TTC549 (cell line): Measurements from ENCODE around the gene GRB14.
A peak's percentile ranks its signal among the peaks of the same experiment; 100 is the strongest.
"Not testable (repeated sequence)": the region's sequence is repeated elsewhere in the genome, so short reads cannot be mapped to it uniquely, and the experiment has no call there.

ENCODE experiments used
- FAIRE-seq: peaks from 2 replicates; lab custom pipeline; 2012; peaks lifted over from hg19 to GRCh38; lab: Jason Lieb, UNC

GRB14 gene

DNA sequence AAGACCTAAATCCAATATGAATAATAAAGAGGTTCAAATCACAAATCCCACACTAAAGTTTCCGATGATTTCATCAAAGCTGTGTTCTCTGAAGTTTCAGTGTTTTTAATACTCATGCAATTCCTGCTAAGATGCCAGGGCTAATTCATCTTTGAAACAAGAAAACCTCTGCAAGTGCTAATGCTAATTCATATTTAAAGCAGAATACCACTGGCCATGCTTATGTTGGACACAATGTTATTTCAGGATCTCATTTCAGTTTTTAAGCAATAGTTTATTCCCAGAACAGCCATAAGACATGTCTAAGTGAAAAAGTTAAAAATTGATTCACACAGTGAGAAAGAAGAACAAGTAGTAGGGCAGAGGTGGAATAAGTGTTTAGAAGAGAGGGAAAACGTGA lies 62.8 kb downstream of the GRB14 start:
- no peak for FAIRE-seq

DNA sequence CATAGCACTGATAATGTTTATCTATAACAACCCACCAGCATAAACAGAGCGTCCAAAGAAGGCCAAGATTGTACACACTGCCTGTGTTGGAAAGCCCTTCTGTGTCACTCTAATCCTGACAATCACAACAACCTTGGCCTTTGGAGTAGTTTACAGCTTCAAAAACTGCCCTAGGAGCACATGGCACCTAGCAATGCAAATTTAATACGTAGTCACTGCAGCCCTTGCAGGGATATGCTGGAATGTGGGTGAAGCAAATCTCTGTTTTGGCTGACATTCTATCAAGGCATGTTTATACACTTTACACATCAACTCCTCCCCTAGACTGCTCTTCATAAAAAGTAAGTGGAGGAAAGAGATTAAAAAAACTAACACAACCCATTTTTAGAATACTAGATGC lies 66.8 kb downstream of the GRB14 start:
- FAIRE-seq = no peak

DNA sequence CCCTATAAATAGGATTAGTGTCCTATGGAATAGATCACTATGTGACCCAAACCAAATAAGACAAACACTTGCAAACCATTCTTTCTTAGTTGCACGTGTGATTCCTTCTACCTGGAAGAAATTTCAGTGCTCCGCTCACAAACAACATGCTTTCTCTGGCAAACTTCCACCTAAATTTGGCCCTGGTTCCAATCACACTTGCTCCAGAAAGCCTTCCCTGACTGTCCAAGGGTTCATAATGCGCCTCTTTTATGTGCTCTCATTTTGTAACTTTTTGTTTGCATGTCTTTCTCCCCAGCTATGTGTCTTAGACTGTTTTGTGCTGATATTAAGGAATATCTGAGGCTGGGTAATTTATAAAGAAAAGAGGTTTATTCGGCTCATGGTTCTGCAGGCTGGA lies 69.8 kb downstream of the GRB14 start:
- no peak for FAIRE-seq

DNA sequence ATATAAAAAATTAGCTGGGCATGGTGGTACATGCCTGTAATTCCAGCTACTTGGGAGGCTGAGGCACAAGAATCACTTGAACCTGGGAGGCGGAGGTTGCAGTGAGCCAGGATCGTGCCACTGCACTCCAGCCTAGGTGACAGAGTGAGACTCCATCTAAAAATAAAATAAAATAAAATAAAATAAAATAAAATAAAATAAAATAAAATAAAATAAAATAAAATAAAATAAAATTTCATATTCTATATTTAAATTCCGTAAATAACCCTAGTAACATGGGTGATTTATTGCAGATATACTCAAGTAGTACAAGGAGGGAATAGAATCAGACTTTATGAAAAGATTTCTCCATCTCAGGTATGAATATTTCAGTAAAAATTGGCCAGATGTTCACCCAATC lies 71.6 kb downstream of the GRB14 start:
- FAIRE-seq = not testable (repeated sequence)

DNA sequence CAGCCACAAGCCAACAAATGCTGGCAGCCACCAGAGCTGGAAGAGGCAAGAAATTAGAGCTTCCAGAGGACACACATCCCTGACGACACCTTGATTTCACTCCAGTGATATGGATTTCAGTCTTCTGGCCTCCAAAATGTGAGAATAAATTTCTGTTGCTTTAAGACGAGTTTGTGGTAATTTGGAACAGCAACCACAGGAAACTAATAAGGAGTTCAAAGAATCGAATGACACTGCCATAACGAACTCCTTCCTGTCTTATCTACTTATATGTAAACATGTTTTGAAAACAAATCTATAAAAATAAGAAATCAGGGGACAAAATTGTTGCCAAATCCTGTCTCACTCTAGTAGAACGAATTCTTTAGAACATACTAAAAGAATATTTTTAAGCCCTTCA lies 75.8 kb downstream of the GRB14 start:
- FAIRE-seq = no peak

DNA sequence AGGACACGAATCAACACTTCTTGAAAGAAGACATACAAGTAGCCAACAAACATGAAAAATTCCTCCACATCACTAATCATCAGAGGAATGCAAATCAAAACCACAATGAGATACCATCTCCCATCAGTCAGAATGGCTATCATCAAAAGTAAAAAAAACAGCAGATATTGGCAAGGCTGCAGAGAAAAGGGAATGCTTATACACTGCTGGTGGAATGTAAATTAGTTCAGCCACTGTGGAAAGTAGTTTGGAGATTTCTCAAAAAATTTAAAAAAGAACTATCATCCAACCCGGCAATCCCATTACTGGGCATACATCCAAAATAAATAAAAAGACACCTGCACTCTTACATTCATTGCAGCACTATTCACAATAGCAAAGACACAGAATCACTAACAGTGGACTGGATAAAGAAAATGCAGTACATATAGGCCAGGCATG lies 78.7 kb downstream of the GRB14 start:
- FAIRE-seq = no peak

DNA sequence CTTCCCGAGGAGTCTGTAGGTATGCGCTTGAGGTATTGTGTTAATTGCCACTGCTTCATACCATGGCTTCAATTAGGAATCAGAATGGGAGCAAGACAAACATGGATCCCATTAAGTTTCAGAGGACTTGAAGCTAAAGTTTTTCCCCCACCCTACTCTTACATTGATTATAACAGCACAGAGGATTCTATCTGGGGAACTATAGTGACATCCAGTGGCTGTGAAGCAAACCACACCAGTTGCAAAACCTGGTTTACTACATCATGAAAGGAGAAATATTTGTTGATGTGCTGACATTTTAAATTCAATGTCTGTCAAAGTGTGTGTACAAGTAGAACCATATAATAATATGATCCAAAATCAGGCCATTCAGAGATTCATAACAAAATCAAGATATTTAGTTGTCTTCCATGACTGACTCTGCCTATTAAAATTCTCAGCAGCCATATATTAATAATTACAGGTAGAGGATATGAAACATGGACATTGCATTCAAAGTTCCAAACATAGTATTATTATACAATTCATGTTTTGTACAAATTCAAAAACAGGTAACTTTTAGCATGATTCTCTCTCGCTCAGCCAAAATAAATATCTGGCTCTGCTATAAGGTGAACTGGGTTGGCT lies 82.9 kb downstream of the GRB14 start:
- FAIRE-seq = peak; percentile 88

DNA sequence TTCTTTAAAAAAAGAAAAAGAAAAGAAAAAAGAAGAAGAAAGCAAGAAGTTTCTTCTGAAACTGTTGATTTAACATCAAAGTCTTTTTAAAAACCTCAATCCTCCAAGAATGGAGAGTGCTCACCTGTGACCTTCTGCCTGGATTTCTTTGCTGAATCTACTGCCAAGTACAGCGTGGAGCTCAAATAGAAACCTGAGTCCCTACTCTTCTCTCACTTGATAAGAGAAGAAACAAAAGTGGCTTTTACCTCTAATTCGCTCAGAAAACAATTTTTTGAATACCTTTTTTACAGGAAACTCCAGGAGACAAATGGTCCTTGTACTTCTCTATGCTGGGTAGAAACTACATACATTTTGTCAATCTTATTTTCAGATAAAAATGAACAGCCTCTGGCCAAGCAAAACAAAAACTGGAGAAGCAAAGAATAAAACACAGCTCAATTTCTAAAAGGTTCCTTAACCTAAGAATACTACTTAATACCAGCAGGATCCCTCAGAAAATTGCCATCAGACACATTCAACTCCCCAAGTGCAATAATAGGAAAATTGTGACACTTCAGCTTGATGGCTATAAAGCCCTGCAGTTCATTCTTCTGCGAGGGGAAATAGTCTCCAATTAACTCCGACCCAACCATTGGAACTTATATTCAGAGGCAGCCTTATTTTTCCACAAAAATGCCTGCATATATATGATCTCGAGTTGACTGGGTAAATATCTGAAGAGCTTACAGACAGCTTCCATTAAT lies 85.8 kb downstream of the GRB14 start:
- no peak for FAIRE-seq

DNA sequence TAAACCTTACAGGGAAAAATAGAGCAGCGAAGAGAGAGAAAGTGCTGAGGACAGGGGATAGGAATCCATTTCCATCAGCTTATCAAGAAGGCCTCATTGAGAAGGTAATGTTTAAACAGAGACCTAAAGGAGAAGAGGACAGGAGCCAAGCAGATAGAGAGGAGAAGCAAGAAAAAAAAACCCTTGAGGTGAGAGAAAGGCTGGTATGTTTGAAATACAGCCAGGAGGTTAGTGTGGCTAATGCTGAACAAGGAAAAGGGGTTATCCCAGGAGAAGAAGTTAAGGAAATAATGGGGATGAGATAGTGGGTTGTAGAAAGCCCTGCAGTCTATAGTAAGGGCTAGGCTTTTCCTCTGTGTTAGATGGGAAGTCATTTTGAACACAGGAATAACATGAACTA lies 90.8 kb downstream of the GRB14 start:
- no peak for FAIRE-seq

DNA sequence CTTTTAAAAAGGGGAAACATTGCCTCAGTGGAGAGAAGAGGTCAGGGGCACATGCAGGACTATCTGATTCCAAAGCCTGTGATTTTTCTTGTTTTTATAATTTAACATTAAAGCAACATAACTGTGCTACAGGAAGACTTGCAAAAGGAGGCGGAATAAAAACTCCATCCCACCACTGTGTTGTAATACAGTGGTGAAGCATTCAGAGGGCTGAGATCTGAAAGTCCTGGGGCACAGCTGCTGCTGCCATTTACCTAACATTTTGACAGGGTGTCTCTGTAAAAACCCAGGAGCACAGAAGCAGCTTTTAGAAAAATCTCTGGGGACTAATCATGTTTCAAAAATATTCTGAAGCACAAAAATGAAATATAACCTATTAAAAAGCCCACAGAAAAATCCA lies 97.6 kb downstream of the GRB14 start:
- FAIRE-seq = no peak

DNA sequence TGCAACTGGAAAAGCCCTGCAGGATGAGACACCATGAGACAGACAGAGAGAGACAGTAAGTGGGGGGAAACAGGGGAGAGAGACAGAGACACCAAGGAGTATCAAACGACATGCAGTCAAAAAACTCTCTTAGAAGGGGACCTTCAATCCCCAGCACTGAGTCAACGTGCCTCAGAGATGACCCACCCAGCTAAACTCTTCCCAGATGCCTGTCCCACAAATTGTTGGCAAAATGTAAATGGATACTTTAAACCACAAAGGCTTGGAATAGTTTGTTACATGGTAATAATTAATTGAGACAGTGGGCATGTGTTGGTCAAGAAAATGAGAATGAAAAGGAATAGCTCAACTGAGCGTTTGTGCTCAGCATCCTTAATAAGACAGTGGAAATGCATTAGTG lies 98.3 kb downstream of the GRB14 start:
- no peak for FAIRE-seq

DNA sequence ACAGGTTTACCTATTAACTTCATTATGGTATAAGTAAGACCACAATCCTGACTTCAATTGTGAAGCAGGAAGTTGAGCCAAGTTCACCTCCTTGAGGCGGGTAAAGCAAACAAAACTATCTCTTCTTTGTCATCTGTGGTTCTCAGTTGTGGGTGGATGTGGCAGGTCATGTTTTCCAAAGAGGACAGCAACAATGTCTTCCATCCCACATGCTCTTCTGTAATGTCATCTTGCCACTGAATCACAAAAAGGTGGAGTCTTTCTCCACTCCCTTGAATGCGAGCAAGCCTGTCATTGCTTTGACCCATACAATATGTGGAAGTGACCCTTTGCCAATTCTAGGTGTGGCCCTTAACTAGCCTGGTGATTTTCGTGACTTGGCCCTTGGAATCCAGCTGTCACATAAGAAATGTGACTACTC lies 98.7 kb downstream of the GRB14 start:
- no peak for FAIRE-seq

DNA sequence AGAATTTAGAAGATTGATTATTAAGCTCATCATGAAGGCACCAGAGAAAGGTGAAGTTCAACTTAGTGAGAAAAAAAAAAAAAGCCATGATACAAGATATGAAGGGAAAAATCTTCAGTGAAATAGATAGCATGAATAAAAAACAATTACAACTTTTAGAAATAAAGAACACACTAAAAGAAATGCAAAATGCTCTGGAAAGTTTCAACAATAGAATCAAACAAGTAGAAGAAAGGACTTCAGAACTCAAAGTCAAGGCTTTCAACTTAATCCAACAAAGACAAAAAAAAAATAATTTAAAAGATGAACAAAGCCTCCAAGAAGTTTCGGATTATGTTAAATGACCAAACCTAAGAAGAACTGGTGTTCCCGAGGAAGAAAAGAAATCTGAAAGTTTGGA lies 105.5 kb downstream of the GRB14 start:
- FAIRE-seq = no peak

DNA sequence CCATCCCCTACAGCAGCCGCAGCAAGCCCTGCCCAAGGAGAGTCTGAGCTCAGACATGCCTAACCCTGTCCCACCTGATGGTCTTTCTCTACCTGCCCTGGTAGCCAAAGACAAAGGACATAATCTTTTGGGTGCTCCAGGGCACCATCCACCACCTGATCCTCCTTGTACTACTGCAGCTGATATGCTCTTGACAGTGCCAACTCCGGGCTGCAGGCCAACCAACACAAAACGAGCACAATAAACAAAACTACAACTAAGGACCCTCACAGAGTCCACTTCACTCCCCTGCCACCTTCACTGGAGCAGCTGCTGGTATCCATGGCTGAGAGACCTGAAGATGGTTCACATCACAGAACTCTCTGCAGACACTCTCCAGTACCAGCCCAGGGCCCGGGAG lies 106.3 kb downstream of the GRB14 start:
- FAIRE-seq = no peak

DNA sequence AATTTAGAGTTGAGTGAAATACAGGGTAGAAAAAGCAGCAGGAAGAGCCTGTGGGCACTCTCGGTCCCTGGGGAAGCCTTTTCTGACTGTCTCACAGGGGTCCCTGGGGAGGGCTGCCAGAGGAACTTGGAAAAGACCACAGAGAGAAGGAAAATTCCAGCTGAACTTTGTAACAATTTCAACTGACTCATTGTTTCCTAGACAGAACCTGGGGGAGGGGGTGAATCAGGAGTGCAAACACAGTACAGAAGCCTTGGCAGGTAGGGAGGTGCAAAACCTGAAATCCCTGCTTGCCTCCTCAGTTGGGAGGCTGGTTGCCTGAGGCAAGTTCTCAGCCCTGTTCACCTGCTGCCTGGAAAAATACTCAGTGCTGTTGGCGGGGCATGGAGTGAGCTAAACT lies 106.8 kb downstream of the GRB14 start:
- FAIRE-seq = no peak

DNA sequence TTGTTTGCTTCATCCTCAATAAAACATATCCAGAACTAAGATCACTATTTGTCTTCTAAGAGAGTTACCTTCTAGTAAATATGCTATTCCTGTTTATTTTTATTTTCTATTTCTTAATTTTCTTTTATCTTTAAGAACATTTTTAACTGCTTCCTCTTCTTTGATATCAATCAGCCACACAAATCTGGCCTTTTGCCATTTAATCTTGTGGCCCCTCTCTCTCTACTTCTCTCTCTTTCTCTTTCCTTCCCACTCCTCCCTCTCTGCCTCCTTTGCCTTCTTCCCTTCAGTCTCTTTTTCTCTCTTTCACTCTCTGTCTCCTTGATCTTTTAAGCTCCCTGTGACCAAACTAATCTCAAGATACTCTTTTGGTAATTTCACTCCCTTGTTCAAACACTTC lies 108.4 kb downstream of the GRB14 start:
- no peak for FAIRE-seq

DNA sequence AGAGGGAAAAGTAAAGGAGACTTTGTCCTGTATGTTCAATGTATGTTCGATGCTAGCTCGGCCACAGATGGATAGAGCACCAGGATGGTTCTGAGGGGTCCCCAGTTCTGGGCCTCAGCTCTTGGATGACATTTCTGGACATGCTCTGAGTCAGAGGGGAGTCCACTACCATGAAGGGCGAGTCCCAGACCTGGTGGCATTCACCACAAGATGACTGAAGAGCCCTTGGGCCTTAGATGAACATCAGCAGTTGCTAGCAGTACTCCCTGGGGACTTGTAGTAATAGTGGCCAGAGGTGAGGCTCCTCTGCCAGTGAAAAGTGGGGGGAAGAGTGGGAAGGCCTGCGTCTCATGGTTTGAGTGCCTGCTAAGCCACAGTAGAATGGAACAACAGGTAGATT lies 109.5 kb downstream of the GRB14 start:
- FAIRE-seq = no peak

DNA sequence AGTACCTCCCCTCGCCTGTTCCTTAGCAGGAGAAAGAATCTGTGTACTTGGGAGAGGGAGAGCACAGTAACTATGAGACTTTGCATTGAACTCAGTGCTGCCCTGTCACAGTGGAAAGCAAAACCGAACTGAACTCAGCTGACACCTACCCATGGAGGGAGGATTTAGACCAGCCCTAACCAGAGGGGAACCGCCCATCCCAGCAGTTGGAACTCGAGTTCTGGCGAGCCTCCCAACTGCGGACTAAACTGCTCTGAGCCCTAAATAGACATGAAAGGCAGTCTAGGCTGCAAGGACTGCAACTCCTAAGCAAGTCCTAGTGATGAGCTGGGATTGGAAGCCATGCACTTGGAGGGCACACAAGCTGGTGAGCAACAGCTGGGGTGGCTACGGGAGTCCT lies 110.4 kb downstream of the GRB14 start:
- FAIRE-seq = no peak

DNA sequence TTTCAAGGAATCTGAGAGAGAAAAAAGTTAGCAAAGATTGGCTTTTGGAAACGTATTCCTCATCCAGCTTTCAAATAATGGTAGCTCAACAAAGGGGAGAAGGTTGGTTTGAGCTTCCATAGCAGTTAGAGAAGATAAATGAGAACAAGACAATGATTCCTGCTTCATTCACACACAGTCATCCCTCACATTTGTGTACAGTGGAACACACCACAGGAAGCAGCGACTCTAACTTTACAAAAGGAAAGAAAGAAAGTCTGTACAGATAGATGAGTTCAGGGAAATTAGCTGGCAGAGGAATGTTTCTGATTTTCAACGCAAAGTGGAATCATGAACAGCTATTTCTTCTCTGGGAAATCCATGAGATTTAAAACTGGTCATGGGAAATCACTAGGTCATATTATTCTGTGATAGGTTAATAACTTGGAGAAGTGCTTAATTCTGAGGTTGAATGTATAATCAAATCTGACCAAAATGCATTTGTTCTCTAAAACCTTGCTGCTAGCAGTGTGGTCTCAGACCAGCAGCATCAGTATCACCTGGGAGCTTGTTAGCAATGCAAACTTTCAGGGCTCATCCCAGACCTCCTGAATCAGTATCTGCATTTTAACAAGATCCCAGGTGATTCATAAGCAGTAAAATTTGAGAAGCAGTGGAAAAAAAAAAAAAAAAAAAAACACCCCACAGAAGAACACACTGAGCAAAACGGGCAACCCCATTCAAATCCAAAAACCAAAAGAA lies 112.0 kb downstream of the GRB14 start:
- FAIRE-seq = no peak

DNA sequence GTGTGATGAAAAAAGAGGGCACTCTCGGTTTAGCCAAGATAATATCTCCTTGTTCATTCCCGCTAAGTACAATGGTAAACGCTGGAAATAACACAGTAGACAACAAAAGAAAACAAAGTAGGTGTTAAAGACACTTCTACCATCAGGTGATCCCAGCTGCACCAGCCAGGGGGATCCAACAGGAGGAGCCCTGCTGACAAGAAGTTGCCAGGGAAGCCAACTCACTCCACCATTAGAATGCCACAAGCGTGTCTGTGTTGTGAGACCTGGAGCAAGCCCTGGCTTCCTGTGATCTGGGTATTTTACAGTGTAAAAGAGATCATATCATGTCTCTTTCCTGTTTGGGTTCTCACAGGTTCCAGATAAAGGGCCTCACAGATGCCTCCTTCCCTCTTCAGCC lies 117.0 kb downstream of the GRB14 start:
- no peak for FAIRE-seq

DNA sequence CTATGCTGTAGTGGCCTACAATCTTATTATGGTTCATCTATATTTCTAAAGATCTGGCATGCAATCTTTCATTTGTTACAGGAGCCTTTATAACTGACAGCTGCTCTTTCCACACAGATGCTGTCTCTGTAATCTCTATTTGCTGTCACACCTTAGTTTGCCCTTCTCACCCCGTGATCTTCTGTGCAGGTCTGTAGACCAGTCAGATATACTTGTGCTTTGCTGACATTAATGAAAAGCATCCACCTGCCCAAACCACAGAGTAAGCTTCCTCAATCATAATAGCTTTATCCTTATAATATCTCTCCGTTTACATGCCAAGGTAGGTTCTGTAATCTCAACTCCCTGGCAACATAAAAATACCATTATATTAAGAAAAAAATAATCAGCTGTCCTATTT lies 122.4 kb downstream of the GRB14 start:
- FAIRE-seq = no peak

DNA sequence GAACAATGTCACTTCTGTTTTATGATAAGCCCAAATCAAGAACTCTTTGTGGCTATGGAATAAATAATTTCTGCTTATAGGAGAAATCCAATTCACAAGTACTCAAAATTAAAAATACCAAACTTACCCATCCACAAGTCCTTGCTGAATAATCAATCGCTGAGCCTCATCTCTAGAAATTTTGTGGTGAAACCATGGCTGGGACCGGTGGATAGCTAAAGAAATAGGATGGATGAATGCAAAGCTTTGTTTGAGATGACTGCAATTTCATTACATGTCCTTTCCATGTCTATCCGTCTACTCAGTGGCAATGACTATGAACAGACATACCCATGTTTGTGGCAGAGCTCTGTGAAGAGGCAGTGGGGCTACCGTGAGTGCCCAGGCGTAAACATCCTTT lies 124.4 kb downstream of the GRB14 start:
- no peak for FAIRE-seq

DNA sequence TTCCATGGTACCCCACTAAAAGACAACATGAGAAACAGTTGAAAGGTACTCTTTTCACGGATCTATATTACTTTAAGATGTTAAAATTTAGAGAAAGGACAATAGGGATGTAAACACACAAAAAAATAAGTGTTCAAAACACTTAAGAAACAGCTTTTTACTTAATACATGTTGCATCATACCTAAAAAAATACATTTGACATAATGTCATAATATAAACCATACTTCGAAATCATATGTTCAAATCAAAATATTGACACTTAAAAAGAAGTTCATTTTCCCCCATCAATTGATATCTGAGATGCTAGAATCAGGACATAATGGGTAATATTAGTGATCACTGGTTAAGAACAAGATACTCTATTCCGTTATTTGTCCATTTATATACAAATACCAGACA lies 124.9 kb downstream of the GRB14 start:
- no peak for FAIRE-seq
